ENCODE data around the gene DIPK1C.

Gene DIPK1C

GRCh38 chr18:74427442-74428112, 29.5 kb downstream of the DIPK1C start:
- H3K4me1 Mint-ChIP-seq (ENCODE audit: low read depth) = no peaks in the 10 kb centered on the region
- no peak overlapping the region for H3K27ac Mint-ChIP-seq
- H3K36me3 Mint-ChIP-seq (ENCODE audit: low read depth) = no peaks in the 10 kb centered on the region
- H3K4me3 Mint-ChIP-seq = no peak overlapping the region
- no peaks in the 10 kb centered on the region for H3K9me3 Mint-ChIP-seq
- H3K27me3 Mint-ChIP-seq = no peaks in the 10 kb centered on the region

GRCh38 chr18:74425876-74426275, 31.2 kb downstream of the DIPK1C start:
- H3K27me3 Mint-ChIP-seq = no peaks in the 10 kb centered on the region
- no peaks in the 10 kb centered on the region for H3K9me3 Mint-ChIP-seq
- no peaks in the 10 kb centered on the region for H3K4me1 Mint-ChIP-seq (ENCODE audit: low read depth)
- H3K27ac Mint-ChIP-seq = no peak overlapping the region
- no peaks in the 10 kb centered on the region for H3K36me3 Mint-ChIP-seq (ENCODE audit: low read depth)
- no peak overlapping the region for H3K4me3 Mint-ChIP-seq

- no peaks in the 10 kb centered on the region for H3K36me3 Mint-ChIP-seq (ENCODE audit: low read depth)
- no peaks in the 10 kb centered on the region for H3K4me1 Mint-ChIP-seq (ENCODE audit: low read depth)
- no peak overlapping the region for H3K4me3 Mint-ChIP-seq
- H3K27ac Mint-ChIP-seq = no peak overlapping the region
- no peaks in the 10 kb centered on the region for H3K9me3 Mint-ChIP-seq
- H3K27me3 Mint-ChIP-seq = no peaks in the 10 kb centered on the region
These were observed 31.9 kb downstream of the DIPK1C start for GRCh38 chr18:74425161-74425560.

GRCh38 chr18:74422541-74422940, 34.6 kb downstream of the DIPK1C start:
- Mint-ChIP-seq H3K27me3 (no peaks in the 10 kb centered on the region), H3K4me1 (ENCODE audit: low read depth) (no peaks in the 10 kb centered on the region), H3K9me3 (no peaks in the 10 kb centered on the region), H3K4me3 (no peak overlapping the region), H3K36me3 (ENCODE audit: low read depth) (no peaks in the 10 kb centered on the region), H3K27ac (no peak overlapping the region)

GRCh38 chr18:74420926-74421325, 36.2 kb downstream of the DIPK1C start:
- Mint-ChIP-seq H3K9me3 (no peaks in the 10 kb centered on the region), H3K27me3 (no peaks in the 10 kb centered on the region), H3K4me3 (no peak overlapping the region), H3K27ac (no peak overlapping the region), H3K4me1 (ENCODE audit: low read depth) (no peaks in the 10 kb centered on the region), H3K36me3 (ENCODE audit: low read depth) (no peaks in the 10 kb centered on the region)

GRCh38 chr18:74420481-74420880, 36.6 kb downstream of the DIPK1C start:
- Mint-ChIP-seq H3K36me3 (ENCODE audit: low read depth) (no peaks in the 10 kb centered on the region), H3K4me1 (ENCODE audit: low read depth) (no peaks in the 10 kb centered on the region), H3K9me3 (no peaks in the 10 kb centered on the region), H3K27ac (no peak overlapping the region), H3K27me3 (no peaks in the 10 kb centered on the region), H3K4me3 (no peak overlapping the region)

GRCh38 chr18:74419761-74420160, 37.3 kb downstream of the DIPK1C start:
- no peaks in the 10 kb centered on the region for H3K9me3 Mint-ChIP-seq
- no peaks in the 10 kb centered on the region for H3K27me3 Mint-ChIP-seq
- no peak overlapping the region for H3K27ac Mint-ChIP-seq
- no peak overlapping the region for H3K4me3 Mint-ChIP-seq
- H3K4me1 Mint-ChIP-seq (ENCODE audit: low read depth) = no peaks in the 10 kb centered on the region
- no peaks in the 10 kb centered on the region for H3K36me3 Mint-ChIP-seq (ENCODE audit: low read depth)

- no peaks in the 10 kb centered on the region for H3K4me1 Mint-ChIP-seq (ENCODE audit: low read depth)
These were observed 39.1 kb downstream of the DIPK1C start for GRCh38 chr18:74418023-74418422.

GRCh38 chr18:74416124-74416523, 41.0 kb downstream of the DIPK1C start:
- no peaks in the 10 kb centered on the region for H3K36me3 Mint-ChIP-seq (ENCODE audit: low read depth)
- no peaks in the 10 kb centered on the region for H3K9me3 Mint-ChIP-seq
- no peaks in the 10 kb centered on the region for H3K27me3 Mint-ChIP-seq
- H3K4me3 Mint-ChIP-seq = no peak overlapping the region
- H3K27ac Mint-ChIP-seq = no peak overlapping the region
- no peaks in the 10 kb centered on the region for H3K4me1 Mint-ChIP-seq (ENCODE audit: low read depth)

More at GRCh38 chr18:74418023-74418422, 39.1 kb downstream of the DIPK1C start:
- H3K27ac Mint-ChIP-seq = no peak overlapping the region
- H3K27me3 Mint-ChIP-seq = no peaks in the 10 kb centered on the region
- H3K36me3 Mint-ChIP-seq (ENCODE audit: low read depth) = no peaks in the 10 kb centered on the region
- H3K9me3 Mint-ChIP-seq = no peaks in the 10 kb centered on the region
- no peak overlapping the region for H3K4me3 Mint-ChIP-seq

- no peaks in the 10 kb centered on the region for H3K27me3 Mint-ChIP-seq
- no peaks in the 10 kb centered on the region for H3K36me3 Mint-ChIP-seq (ENCODE audit: low read depth)
- H3K4me3 Mint-ChIP-seq = no peak overlapping the region
- H3K27ac Mint-ChIP-seq = no peak overlapping the region
- no peaks in the 10 kb centered on the region for H3K9me3 Mint-ChIP-seq
- peaks cover 9% of the 10 kb centered on the region for H3K4me1 Mint-ChIP-seq (ENCODE audit: low read depth)
These were observed 42.1 kb downstream of the DIPK1C start for GRCh38 chr18:74414953-74415515.

- no peaks in the 10 kb centered on the region for H3K36me3 Mint-ChIP-seq (ENCODE audit: low read depth)
- H3K4me3 Mint-ChIP-seq = no peak overlapping the region
- H3K27ac Mint-ChIP-seq = no peak overlapping the region
These were observed 43.3 kb downstream of the DIPK1C start for GRCh38 chr18:74413836-74414235.

GRCh38 chr18:74412116-74412880, 44.8 kb downstream of the DIPK1C start:
- H3K36me3 Mint-ChIP-seq (ENCODE audit: low read depth) = no peaks in the 10 kb centered on the region
- H3K27ac Mint-ChIP-seq = no peak overlapping the region

More at GRCh38 chr18:74413836-74414235, 43.3 kb downstream of the DIPK1C start:
- Mint-ChIP-seq H3K4me1 (ENCODE audit: low read depth) (peaks cover 11% of the 10 kb centered on the region), H3K9me3 (no peaks in the 10 kb centered on the region), H3K27me3 (no peaks in the 10 kb centered on the region)

GRCh38 chr18:74411475-74411874, 45.6 kb downstream of the DIPK1C start:
- H3K27me3 Mint-ChIP-seq = no peaks in the 10 kb centered on the region
- H3K27ac Mint-ChIP-seq = no peak overlapping the region
- no peak overlapping the region for H3K4me3 Mint-ChIP-seq
- peaks cover 27% of the 10 kb centered on the region for H3K4me1 Mint-ChIP-seq (ENCODE audit: low read depth)
- no peaks in the 10 kb centered on the region for H3K36me3 Mint-ChIP-seq (ENCODE audit: low read depth)
- H3K9me3 Mint-ChIP-seq = no peaks in the 10 kb centered on the region

More at GRCh38 chr18:74412116-74412880, 44.8 kb downstream of the DIPK1C start:
- Mint-ChIP-seq H3K9me3 (no peaks in the 10 kb centered on the region), H3K4me1 (ENCODE audit: low read depth) (peaks cover 26% of the 10 kb centered on the region), H3K27me3 (no peaks in the 10 kb centered on the region), H3K4me3 (no peak overlapping the region)

- Mint-ChIP-seq H3K4me3 (no peak overlapping the region), H3K4me1 (ENCODE audit: low read depth) (peaks cover 27% of the 10 kb centered on the region), H3K27ac (no peak overlapping the region), H3K36me3 (ENCODE audit: low read depth) (no peaks in the 10 kb centered on the region), H3K27me3 (no peaks in the 10 kb centered on the region), H3K9me3 (no peaks in the 10 kb centered on the region)
These were observed 46.6 kb downstream of the DIPK1C start for GRCh38 chr18:74410441-74410992.

GRCh38 chr18:74407888-74408287, 49.2 kb downstream of the DIPK1C start:
- H3K27me3 Mint-ChIP-seq = no peaks in the 10 kb centered on the region
- H3K9me3 Mint-ChIP-seq = no peaks in the 10 kb centered on the region
- no peaks in the 10 kb centered on the region for H3K36me3 Mint-ChIP-seq (ENCODE audit: low read depth)
- peak overlapping the region; percentile 65 for H3K4me3 Mint-ChIP-seq
- H3K27ac Mint-ChIP-seq = peak overlapping the region; percentile 22
- peaks cover 27% of the 10 kb centered on the region for H3K4me1 Mint-ChIP-seq (ENCODE audit: low read depth)
